Stomach (tissue), 4 donors: ENCODE results near the gene COL1A1.

ENCODE experiments used
- POLR2A ChIP-seq, 4 donors: fragments of 450-650 bp; IDR thresholded peaks; one replicate each; pipeline ENCODE4 v1.6.1; 2016; ENCODE audit warnings: antibody characterized with exemption in 4 of 4, control low read depth in 2 of 4, mild to moderate bottlenecking in 1 of 4, moderate library complexity in 1 of 4
- POLR2AphosphoS5 ChIP-seq, 3 donors: sonication (generic); formaldehyde crosslinking; IDR thresholded peaks; one replicate each; pipeline ENCODE4 v1.6.1; 2016; ENCODE audit warnings: antibody characterized with exemption in 3 of 3

- TF ChIP-seq POLR2A (IDR thresholded peaks at IDR 0.05) (no peak), POLR2AphosphoS5 (IDR thresholded peaks at IDR 0.05) (no peak)
Measured at GRCh38 chr17:50188531-50188920, 12.9 kb downstream of the COL1A1 start.
